ENCODE measurements around the gene SMCHD1.

- TF ChIP-seq CTCF (conservative IDR thresholded peaks at IDR 0.05; ENCODE audit: low read depth, low read length): no peak
- no peak for TF ChIP-seq EZH2 (IDR thresholded peaks at IDR 0.05; ENCODE audit: low read length, unreplicated experiment)
These were observed 167.7 kb downstream of the SMCHD1 start for GRCh38 chr18:2823202-2823601.
